Measurements from ENCODE around the gene FLII. TPM values are rescaled to one million over a fixed set of nuclear protein-coding genes. Genes with fewer than 3 reads are reported as not detected.

The FLII gene
- total and polyA plus RNA-seq, 2 of the 8 experiments (the other 6 are each of a cell fraction or from before 2014, with no cell fraction given): 300 to 549 TPM

DNA sequence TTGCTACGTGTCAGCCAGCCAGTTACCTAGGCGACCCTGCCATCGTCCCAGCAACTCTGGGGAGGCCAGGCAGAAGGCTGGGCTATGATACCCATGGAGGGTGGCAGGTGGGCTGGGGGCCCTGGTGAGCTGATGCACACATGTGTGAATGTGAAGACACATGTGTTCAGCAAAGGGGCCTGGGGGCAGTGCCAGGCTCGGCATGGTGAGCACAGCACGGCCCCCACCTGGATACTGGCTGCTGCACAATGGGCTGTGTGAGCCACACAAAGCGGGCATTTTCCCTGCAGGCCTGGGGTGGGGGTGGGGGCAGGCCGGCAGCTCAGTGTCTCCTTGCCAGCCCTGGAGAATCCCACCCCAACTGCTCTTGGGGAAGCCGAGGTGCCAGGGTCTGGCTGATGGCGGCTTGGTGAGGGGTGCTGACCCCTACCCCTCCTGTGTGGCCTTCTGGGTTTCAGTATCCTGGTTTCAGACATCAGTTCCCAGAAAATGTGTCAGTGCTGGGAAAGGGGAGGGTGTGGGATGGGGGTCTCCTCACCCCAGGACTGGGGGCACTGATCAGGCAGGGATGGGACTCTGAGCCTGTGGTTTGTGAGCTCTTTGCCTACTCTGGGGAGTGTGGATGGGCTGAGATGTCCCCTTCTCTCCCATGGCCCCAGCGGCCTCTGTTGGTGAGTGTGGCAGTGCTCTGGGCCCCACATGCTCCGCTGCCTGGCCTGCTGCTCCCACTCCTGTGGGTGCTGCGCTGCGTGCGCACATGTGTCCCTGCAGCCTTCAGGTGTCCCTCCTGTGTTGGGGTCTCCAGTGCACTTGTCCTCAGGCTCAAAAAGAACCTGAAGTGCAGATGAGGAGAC is 28.0 kb downstream of the FLII start (continued):
- TF ChIP-seq CBX5 (IDR thresholded peaks at IDR 0.05; ENCODE audit: low read depth, low read length): no peak
- TF ChIP-seq POLR2AphosphoS5 (IDR thresholded peaks at IDR 0.05; ENCODE audit: low read depth, low read length): no peak
- TF ChIP-seq BRCA1 (IDR thresholded peaks at IDR 0.05; ENCODE audit: low read depth, low read length): no peak
